ENCODE measurements around the gene MRPS23. TPM values are rescaled to one million over a fixed set of nuclear protein-coding genes. Genes with fewer than 3 reads are reported as not detected.

The MRPS23 gene
- total and polyA plus RNA-seq, 2 of the 13 experiments (the other 11 are each of a cell fraction or from before 2014, with no cell fraction given), result 63.2 to 181 TPM

DNA sequence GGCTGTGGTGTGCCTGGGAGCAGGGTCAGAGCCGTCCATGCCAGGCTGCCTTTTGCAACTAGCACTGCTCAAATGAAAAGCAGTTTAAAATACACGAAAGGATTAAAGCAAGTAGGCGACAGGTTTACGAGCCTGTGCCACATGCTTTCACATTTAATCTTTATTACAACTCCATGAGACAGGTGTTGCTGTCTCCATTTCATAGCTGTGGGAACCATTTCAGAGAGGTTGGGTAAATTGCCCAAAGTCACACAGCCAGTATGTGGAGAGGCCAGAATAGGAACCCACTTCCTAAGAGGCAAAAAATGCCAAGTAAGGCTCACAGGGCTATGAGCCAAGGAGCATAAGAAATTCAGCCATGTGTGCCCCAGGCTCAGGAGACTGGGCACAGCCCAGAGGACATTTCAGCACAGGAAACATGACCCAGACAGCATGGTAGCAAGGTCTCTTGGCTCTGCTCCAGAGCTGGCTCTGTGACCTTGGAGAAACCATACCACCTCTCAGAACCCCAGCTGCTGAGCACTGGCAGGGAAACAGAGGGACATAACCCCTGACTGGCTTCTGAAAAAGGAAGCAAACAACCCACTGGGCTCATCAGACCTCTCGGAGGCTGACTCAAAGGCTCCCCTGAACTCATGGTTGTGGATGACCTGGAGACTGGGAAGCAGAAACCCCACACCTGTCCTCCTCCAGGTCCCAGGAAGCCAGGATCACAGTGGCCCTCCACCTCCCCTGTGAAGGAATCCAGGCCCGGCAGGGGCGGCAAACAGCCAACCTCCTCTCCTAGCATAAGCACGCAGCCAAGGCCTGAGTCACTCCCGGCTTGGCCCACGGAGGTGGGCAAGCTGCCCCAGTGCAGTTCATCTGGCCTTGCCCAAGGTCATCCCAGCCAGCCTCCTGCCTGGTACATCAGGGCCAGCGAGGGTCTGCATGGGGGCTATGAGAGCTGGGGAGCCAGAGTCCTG lies 40.3 kb upstream of the MRPS23 start (continued):
- TF ChIP-seq ZNF839 (CRISPR knock-in tag; IDR thresholded peaks at IDR 0.05; ENCODE audit: borderline replicate concordance) (0 out of 2 replicates have a peak, but pooled peaks have one; percentile 18), ZMYM3 (CRISPR knock-in tag; IDR thresholded peaks at IDR 0.05) (peak; percentile 50; the same call in 1 of the 2 replicates), PITX1 (CRISPR knock-in tag; IDR thresholded peaks at IDR 0.05) (no peak), ZNF3 (CRISPR knock-in tag; IDR thresholded peaks at IDR 0.05) (no peak), MED1 (CRISPR knock-in tag; IDR thresholded peaks at IDR 0.05) (0 out of 2 replicates have a peak, but pooled peaks have one; percentile 12), MTA1 (CRISPR knock-in tag; IDR thresholded peaks at IDR 0.05; ENCODE audit: borderline replicate concordance) (peak; percentile 52; the same call in 1 of the 2 replicates)
- TF ChIP-seq, protein P1, sequence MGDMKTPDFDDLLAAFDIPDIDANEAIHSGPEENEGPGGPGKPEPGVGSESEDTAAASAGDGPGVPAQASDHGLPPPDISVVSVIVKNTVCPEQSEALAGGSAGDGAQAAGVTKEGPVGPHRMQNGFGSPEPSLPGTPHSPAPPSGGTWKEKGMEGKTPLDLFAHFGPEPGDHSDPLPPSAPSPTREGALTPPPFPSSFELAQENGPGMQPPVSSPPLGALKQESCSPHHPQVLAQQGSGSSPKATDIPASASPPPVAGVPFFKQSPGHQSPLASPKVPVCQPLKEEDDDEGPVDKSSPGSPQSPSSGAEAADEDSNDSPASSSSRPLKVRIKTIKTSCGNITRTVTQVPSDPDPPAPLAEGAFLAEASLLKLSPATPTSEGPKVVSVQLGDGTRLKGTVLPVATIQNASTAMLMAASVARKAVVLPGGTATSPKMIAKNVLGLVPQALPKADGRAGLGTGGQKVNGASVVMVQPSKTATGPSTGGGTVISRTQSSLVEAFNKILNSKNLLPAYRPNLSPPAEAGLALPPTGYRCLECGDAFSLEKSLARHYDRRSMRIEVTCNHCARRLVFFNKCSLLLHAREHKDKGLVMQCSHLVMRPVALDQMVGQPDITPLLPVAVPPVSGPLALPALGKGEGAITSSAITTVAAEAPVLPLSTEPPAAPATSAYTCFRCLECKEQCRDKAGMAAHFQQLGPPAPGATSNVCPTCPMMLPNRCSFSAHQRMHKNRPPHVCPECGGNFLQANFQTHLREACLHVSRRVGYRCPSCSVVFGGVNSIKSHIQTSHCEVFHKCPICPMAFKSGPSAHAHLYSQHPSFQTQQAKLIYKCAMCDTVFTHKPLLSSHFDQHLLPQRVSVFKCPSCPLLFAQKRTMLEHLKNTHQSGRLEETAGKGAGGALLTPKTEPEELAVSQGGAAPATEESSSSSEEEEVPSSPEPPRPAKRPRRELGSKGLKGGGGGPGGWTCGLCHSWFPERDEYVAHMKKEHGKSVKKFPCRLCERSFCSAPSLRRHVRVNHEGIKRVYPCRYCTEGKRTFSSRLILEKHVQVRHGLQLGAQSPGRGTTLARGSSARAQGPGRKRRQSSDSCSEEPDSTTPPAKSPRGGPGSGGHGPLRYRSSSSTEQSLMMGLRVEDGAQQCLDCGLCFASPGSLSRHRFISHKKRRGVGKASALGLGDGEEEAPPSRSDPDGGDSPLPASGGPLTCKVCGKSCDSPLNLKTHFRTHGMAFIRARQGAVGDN (CRISPR knock-in tag; IDR thresholded peaks at IDR 0.05), result peak; percentile 46
- TF ChIP-seq, protein P2, sequence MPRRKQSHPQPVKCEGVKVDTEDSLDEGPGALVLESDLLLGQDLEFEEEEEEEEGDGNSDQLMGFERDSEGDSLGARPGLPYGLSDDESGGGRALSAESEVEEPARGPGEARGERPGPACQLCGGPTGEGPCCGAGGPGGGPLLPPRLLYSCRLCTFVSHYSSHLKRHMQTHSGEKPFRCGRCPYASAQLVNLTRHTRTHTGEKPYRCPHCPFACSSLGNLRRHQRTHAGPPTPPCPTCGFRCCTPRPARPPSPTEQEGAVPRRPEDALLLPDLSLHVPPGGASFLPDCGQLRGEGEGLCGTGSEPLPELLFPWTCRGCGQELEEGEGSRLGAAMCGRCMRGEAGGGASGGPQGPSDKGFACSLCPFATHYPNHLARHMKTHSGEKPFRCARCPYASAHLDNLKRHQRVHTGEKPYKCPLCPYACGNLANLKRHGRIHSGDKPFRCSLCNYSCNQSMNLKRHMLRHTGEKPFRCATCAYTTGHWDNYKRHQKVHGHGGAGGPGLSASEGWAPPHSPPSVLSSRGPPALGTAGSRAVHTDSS (CRISPR knock-in tag; conservative IDR thresholded peaks at IDR 0.05), result no peak

Data from HepG2 (cell line).